RWPE1 (cell line): ENCODE results near the gene CLCNKA.

Source experiments
- CTCF ChIA-PET: fragments of 350-600 bp; sonication (Branson Sonifier 250); formaldehyde crosslinking; extraction: SDS; loops from one replicate; lab custom pipeline; 2021; lab: Yijun Ruan, JAX
- POLR2A ChIA-PET: fragments of 400-600 bp; formaldehyde crosslinking; extraction: SDS; loops from one replicate; lab custom pipeline; 2020; ENCODE audit warnings: antibody characterized with exemption; ENCODE audit not compliant: low non-redundant PET; lab: Yijun Ruan, JAX
- DNase-seq: peaks from one replicate; pipeline ENCODE4 v3.0.0; 2012; ENCODE audit warnings: low spot score
- H3K27ac ChIP-seq: fragments of 450-650 bp; 2 replicates; pipeline ENCODE4 v1.5.1; 2017
- CTCF ChIP-seq: fragments of 450-650 bp; conservative IDR thresholded peaks from 2 replicates; pipeline ENCODE4 v1.5.1; 2017; ENCODE audit warnings: low read depth, mild to moderate bottlenecking

The CLCNKA gene

GRCh38 chr1:16063921-16064320 lies 42.1 kb downstream of the CLCNKA start:
- DNase-seq = no peak
- POLR2A ChIA-PET = no interaction called here
- no peak for TF ChIP-seq CTCF

GRCh38 chr1:16064536-16065268 lies 42.9 kb downstream of the CLCNKA start:
- ChIA-PET POLR2A (no interaction called here), CTCF (interaction anchor here (0.6 to 1.4 kb wide), 4 partner anchors 8 to 502 kb away, joined by 3 read pairs; partner anchors contain the start of gene FAM131C)
- no peak overlapping the region for H3K27ac ChIP-seq
- no peak for DNase-seq
- TF ChIP-seq CTCF = no peak

More at GRCh38 chr1:16063921-16064320, 42.1 kb downstream of the CLCNKA start:
- H3K27ac ChIP-seq = no peak overlapping the region
- CTCF ChIA-PET = interaction anchor here (0.6 to 0.9 kb wide), 2 partner anchors 9 to 34 kb away, joined by 3 read pairs; partner anchors contain the start of gene FAM131C

- ChIA-PET CTCF (interaction anchor here (0.6 to 1.4 kb wide), 2 partner anchors 14 to 503 kb away, joined by 3 read pairs; no protein-coding TSS in a partner anchor), POLR2A (no interaction called here)
- TF ChIP-seq CTCF = no peak
These were observed 43.4 kb downstream of the CLCNKA start for GRCh38 chr1:16065269-16065576.

GRCh38 chr1:16066245-16066644 lies 44.4 kb downstream of the CLCNKA start:
- ChIA-PET POLR2A (no interaction called here), CTCF (interaction anchor here (0.6 to 1.4 kb wide), 4 partner anchors 10 to 297 kb away, joined by 3 read pairs; no protein-coding TSS in a partner anchor)
- DNase-seq = no peak
- no peak overlapping the region for H3K27ac ChIP-seq
- no peak for TF ChIP-seq CTCF

More at GRCh38 chr1:16065269-16065576, 43.4 kb downstream of the CLCNKA start:
- DNase-seq = no peak
- H3K27ac ChIP-seq = no peak overlapping the region

GRCh38 chr1:16067127-16067768 lies 45.4 kb downstream of the CLCNKA start:
- no peak for TF ChIP-seq CTCF
- POLR2A ChIA-PET = no interaction called here
- CTCF ChIA-PET = interaction anchor here (0.5 to 1.1 kb wide), 2 partner anchors 11 to 80 kb away, joined by 3 read pairs; no protein-coding TSS in a partner anchor
- H3K27ac ChIP-seq = no peak overlapping the region
- DNase-seq = no peak

GRCh38 chr1:16067933-16068332 lies 46.1 kb downstream of the CLCNKA start:
- TF ChIP-seq CTCF = no peak
- no peak for DNase-seq
- no peak overlapping the region for H3K27ac ChIP-seq
- CTCF ChIA-PET = interaction anchor here (0.6 kb wide), 1 partner anchor 355 kb away, joined by 4 read pairs; no protein-coding TSS in a partner anchor
- POLR2A ChIA-PET = no interaction called here
